ENCODE data around the gene STXBP3. TPM values are rescaled to one million over a fixed set of nuclear protein-coding genes. Genes with fewer than 3 reads are reported as not detected.

STXBP3 gene
- total RNA-seq, 4 donors from 2014 or later: 55.8 to 154 (median 79.9) TPM

DNA sequence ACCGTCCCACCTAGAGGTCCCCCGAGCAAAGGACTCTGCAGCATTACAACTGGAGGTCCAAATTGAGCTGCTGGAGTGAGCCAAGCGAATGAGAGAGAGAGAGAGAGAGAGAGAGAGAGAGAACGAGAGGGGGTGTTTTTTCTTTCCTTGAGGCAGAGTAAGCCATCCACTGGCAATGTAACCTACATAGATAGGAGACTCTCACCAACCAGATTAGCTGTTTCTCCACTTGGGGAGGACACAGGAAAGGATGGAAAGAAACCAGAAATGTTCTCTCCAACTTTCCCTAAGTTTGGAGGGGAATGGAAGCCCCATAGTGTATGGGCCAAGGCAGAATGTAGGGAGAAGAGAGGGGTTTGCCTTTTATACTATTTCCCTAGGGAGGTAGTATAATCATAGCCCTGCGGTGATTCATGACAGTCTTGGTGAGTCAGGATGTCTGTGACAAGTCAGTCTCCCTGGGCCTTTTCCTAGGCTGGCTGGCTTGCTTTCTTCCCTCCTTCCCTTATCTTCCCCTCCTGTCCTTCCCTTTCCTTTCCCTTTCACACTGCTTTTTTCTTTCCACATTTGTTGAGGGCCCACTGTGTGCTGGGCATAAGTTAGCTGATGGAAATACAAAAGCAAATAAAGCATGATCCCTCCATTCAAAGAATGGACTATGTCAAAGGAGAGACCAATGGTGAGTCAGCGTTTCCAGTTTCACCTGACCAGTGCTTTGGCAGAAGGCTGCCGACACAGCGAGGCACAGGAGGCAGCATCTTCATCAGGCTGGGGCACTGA, 26.6 kb upstream of the STXBP3 start:
- ATAC-seq: no peak
- no peak overlapping the region for H3K4me3 ChIP-seq
- peaks cover 0 to 7% (median 0%) of the 10 kb centered on the region in 3 donors for H3K4me1 ChIP-seq
- no peak overlapping the region for H3K27ac ChIP-seq
- H3K27me3 ChIP-seq: no peaks in the 10 kb centered on the region
- no peaks in the 10 kb centered on the region for H3K36me3 ChIP-seq
- TF ChIP-seq, protein P1, sequence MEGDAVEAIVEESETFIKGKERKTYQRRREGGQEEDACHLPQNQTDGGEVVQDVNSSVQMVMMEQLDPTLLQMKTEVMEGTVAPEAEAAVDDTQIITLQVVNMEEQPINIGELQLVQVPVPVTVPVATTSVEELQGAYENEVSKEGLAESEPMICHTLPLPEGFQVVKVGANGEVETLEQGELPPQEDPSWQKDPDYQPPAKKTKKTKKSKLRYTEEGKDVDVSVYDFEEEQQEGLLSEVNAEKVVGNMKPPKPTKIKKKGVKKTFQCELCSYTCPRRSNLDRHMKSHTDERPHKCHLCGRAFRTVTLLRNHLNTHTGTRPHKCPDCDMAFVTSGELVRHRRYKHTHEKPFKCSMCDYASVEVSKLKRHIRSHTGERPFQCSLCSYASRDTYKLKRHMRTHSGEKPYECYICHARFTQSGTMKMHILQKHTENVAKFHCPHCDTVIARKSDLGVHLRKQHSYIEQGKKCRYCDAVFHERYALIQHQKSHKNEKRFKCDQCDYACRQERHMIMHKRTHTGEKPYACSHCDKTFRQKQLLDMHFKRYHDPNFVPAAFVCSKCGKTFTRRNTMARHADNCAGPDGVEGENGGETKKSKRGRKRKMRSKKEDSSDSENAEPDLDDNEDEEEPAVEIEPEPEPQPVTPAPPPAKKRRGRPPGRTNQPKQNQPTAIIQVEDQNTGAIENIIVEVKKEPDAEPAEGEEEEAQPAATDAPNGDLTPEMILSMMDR (IDR thresholded peaks at IDR 0.05): no peak
- TF ChIP-seq POLR2AphosphoS5 (IDR thresholded peaks at IDR 0.05) (no peak), EP300 (IDR thresholded peaks at IDR 0.05) (no peak), POLR2A (IDR thresholded peaks at IDR 0.05) (no peak)
- no peaks in the 10 kb centered on the region for H3K9me3 ChIP-seq
- WGBS, 2 donors (ENCODE audit: low coverage in 1 of 2): 41 to 63% methylated on average over 4 to 7 of the region's 8 CpGs

DNA sequence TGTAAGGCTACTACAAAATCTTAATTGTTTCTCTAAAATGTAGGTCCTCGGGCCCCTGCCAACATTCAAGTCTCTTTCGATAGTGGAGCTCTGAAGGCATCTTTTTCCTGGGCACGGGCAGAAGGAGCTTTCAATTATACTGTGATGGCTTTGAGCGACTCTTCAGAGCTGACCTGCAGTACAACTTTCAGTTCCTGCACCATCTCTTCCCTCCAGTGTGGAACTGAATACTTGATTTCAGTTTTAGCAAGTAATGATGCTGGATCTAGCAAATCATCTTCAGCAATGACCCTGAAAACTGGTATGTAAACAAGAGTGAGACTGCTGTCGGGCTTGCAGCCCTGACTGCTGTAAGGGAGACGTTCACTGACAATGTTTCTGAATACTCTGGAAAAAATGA, 24.2 kb upstream of the STXBP3 start:
- WGBS, 2 donors (ENCODE audit: low coverage in 1 of 2): 30 to 46% methylated on average over 2 to 4 of the region's 6 CpGs
- Histone ChIP-seq H3K27ac (peak overlapping the region in 1 of 4 donors; percentile 2), H3K4me3 (no peak overlapping the region)

DNA sequence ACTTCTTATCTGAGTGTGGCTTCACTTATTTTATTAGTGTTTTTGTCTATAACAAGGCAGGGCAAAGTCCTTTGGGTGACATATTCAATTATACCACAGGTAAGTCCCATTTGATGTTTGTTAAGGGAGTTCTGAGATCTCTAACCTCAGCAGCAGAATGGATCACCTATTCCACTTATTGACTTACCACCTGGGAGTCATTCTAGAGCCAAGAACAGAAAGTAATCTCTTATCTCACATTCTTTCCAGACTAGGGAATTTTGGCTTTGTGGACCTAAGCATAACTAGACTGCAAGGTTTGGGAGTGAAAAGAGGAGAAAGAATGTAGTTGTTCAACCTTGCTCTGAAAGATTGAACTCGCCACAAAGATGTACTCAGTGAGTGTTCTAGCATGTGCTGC, 20.6 kb upstream of the STXBP3 start:
- no peaks in the 10 kb centered on the region for H3K27me3 ChIP-seq
- no peak for ATAC-seq
- H3K36me3 ChIP-seq: no peaks in the 10 kb centered on the region
- WGBS, 2 donors (ENCODE audit: low coverage in 1 of 2): 83% methylated on average over 1 of the region's 1 CpG
- H3K4me3 ChIP-seq: no peak overlapping the region
- TF ChIP-seq EP300 (IDR thresholded peaks at IDR 0.05) (no peak), POLR2AphosphoS5 (IDR thresholded peaks at IDR 0.05) (no peak)
- H3K4me1 ChIP-seq: peaks cover 0 to 7% (median 0%) of the 10 kb centered on the region in 3 donors
- no peaks in the 10 kb centered on the region for H3K9me3 ChIP-seq
- H3K27ac ChIP-seq: no peak overlapping the region

More for the DNA sequence above, 24.2 kb upstream of the STXBP3 start:
- TF ChIP-seq POLR2A (IDR thresholded peaks at IDR 0.05) (no peak), POLR2AphosphoS5 (IDR thresholded peaks at IDR 0.05) (no peak), EP300 (IDR thresholded peaks at IDR 0.05) (no peak)
- TF ChIP-seq, protein P1 (IDR thresholded peaks at IDR 0.05): no peak
- Histone ChIP-seq H3K27me3 (no peaks in the 10 kb centered on the region), H3K4me1 (peaks cover 0 to 7% (median 0%) of the 10 kb centered on the region in 3 donors), H3K9me3 (no peaks in the 10 kb centered on the region), H3K36me3 (no peaks in the 10 kb centered on the region)
- no peak for ATAC-seq

DNA sequence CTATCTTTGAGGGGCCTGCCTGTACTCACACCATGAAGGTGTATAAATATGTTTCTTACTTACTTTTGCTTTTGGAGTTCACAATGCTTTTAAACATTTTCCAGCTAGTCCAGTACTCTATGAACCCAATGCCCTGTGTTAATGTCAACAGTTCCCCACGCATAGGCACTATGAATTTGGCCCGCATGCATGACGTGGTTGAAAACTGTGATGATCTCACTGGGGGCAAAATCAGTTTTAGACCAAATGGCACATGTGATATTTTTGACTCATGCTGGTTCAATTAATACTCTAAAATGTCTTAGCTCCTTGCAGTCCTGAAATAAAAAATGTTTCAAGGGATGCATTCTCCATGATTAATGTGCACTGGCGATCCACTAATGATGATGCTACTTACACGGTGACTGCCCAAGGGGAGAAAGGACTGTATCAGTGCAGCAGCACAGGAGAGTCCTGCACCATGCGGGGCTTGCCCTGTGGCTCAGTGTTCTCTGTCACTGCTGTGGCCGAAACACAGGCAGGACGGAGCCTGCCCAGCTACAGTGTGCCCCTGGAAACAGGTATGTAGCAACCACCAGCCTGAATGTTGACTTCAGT, 18.0 kb upstream of the STXBP3 start:
- TF ChIP-seq POLR2A (IDR thresholded peaks at IDR 0.05) (no peak), POLR2AphosphoS5 (IDR thresholded peaks at IDR 0.05) (no peak), EP300 (IDR thresholded peaks at IDR 0.05) (no peak)
- ATAC-seq: no peak
- Histone ChIP-seq H3K27me3 (no peaks in the 10 kb centered on the region), H3K4me1 (no peaks in the 10 kb centered on the region), H3K9me3 (no peaks in the 10 kb centered on the region), H3K27ac (no peak overlapping the region), H3K4me3 (no peak overlapping the region), H3K36me3 (no peaks in the 10 kb centered on the region)
- 77 to 78% methylated on average over 3 to 6 of the region's 8 CpGs for WGBS, 2 donors (ENCODE audit: low coverage in 1 of 2)

DNA sequence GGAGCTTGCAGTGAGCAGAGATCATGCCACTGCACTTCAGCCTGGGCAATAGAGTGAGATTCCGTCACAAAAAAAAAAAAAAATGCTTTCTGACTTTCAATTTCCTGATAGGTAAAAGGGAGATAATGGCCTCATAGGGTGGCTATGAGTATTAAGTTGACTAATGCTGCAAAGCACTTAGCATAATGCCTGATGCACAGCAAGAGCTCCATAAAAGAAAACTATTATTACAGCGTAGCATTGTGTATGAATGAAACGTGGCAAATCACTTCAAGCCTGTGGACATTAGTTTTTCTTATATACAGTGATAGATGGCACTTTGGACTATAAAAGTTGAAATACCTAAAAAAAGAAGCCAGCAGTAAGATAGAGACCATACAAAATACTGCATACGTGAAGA, 17.0 kb upstream of the STXBP3 start:
- Histone ChIP-seq H3K4me1 (no peaks in the 10 kb centered on the region), H3K36me3 (no peaks in the 10 kb centered on the region), H3K9me3 (no peaks in the 10 kb centered on the region), H3K27ac (no peak overlapping the region), H3K27me3 (no peaks in the 10 kb centered on the region), H3K4me3 (no peak overlapping the region)
- TF ChIP-seq, protein P1 (IDR thresholded peaks at IDR 0.05): no peak
- TF ChIP-seq EP300 (IDR thresholded peaks at IDR 0.05) (no peak), POLR2AphosphoS5 (IDR thresholded peaks at IDR 0.05) (no peak)
- no peak for ATAC-seq
- 87 to 88% methylated on average over 4 of the region's 4 CpGs for WGBS, 2 donors (ENCODE audit: low coverage in 1 of 2)

DNA sequence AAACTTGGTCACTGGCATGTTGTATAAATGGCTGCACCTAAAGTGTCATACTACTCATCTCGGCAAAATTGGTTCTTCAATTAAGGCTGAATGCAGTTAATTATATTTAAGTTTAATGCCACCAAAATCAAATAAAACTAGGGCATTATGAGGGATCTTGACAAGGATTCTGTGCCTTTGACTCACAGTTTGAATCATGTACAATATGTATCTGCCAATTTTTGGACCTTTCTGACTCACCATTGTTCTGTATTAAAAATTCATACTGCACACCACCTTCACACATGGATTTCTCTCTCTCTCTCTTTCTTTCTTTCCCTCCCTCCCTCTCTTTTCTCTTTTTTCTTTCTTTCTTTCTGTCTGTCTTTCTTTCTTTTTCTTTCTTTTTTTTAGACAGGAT, 14.1 kb upstream of the STXBP3 start:
- no peak for ATAC-seq
- TF ChIP-seq POLR2A (IDR thresholded peaks at IDR 0.05) (no peak), EP300 (IDR thresholded peaks at IDR 0.05) (no peak)
- TF ChIP-seq, protein P1 (IDR thresholded peaks at IDR 0.05): no peak
- no peak overlapping the region for H3K27ac ChIP-seq
- no peak overlapping the region for H3K4me3 ChIP-seq
- WGBS, 2 donors (ENCODE audit: low coverage in 1 of 2): 88 to 92% methylated on average over 1 of the region's 1 CpG
- H3K4me1 ChIP-seq: no peaks in the 10 kb centered on the region
- H3K27me3 ChIP-seq: no peaks in the 10 kb centered on the region
- H3K36me3 ChIP-seq: no peaks in the 10 kb centered on the region
- H3K9me3 ChIP-seq: no peaks in the 10 kb centered on the region

All from gastroesophageal sphincter (tissue), 4 donors.